Measurements from ENCODE around the gene CNTN1. TPM values are rescaled to one million over a fixed set of nuclear protein-coding genes. Genes with fewer than 3 reads are reported as not detected.

Gene CNTN1
- total RNA-seq, 2 experiments from 2014 or later: not detected

DNA sequence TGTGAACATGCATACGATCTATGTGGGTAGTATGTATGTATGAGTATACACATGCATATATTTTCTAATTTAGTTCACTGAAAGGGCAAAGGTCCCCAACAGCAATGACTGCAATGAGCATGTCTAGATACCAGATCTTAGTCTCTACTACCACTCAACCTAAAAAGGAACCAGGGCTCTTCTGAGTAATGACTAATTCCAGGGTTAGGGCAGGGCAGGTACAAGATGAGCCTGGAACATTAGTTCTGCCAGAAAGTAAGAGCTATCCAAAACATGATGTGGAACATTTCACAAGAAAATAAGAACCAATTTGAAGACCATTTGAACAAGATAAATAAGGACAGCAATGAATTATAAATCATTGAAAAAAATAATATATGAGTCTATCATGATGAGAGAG lies 404.6 kb downstream of the CNTN1 start:
- POLR2A ChIA-PET: no interaction called here
- Mint-ChIP-seq H3K9me3 (no peaks in the 10 kb centered on the region), H3K36me3 (ENCODE audit: low read depth) (no peaks in the 10 kb centered on the region), H3K4me3 (no peak overlapping the region), H3K27ac (no peak overlapping the region), H3K27me3 (no peaks in the 10 kb centered on the region), H3K4me1 (ENCODE audit: low read depth) (no peaks in the 10 kb centered on the region)
- intact Hi-C loops (cut with DNase I, micrococcal nuclease): no loop called here
- Histone ChIP-seq H3K27ac (ENCODE audit: low read depth in 1 of 2, low read length in 2 of 2) (no peak overlapping the region), H3K4me3 (ENCODE audit: low read length) (no peak overlapping the region), H3K36me3 (ENCODE audit: insufficient read depth, low read length) (no peaks in the 10 kb centered on the region), H3K4me1 (ENCODE audit: insufficient read depth, low read length) (no peaks in the 10 kb centered on the region), H3K9me3 (ENCODE audit: control insufficient read depth in 1 of 2, insufficient read depth in 1 of 2, low read length in 2 of 2) (no peaks in the 10 kb centered on the region), H3K27me3 (ENCODE audit: control insufficient read depth in 1 of 2, insufficient read depth in 2 of 2, low read length in 2 of 2) (no peaks in the 10 kb centered on the region)
- no peak for DNase-seq
- no peak for ATAC-seq (ENCODE audit: poor library complexity)
- TF ChIP-seq, protein P1, sequence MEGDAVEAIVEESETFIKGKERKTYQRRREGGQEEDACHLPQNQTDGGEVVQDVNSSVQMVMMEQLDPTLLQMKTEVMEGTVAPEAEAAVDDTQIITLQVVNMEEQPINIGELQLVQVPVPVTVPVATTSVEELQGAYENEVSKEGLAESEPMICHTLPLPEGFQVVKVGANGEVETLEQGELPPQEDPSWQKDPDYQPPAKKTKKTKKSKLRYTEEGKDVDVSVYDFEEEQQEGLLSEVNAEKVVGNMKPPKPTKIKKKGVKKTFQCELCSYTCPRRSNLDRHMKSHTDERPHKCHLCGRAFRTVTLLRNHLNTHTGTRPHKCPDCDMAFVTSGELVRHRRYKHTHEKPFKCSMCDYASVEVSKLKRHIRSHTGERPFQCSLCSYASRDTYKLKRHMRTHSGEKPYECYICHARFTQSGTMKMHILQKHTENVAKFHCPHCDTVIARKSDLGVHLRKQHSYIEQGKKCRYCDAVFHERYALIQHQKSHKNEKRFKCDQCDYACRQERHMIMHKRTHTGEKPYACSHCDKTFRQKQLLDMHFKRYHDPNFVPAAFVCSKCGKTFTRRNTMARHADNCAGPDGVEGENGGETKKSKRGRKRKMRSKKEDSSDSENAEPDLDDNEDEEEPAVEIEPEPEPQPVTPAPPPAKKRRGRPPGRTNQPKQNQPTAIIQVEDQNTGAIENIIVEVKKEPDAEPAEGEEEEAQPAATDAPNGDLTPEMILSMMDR (IDR thresholded peaks at IDR 0.05): no peak
- CTCF ChIA-PET: no interaction called here

DNA sequence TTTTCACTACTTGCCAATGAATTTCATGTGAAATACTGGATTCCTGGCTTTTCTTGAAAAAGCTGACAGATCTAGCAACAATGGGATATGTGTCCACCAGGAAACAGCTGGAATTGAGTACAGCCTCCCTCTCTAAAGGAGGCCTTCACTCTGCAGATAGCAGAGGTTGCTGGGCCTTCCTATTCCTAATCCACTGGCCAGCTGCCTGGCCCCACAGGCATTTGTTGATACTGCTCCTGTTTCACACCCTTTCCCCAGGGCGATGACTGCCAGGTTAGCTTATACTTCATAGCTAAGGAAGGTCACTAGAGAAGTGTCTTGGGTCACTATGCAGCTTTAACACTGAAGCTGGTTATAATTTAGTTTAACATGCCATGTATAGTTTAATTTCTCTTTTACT lies 408.3 kb downstream of the CNTN1 start:
- Histone ChIP-seq H3K36me3 (ENCODE audit: insufficient read depth, low read length) (no peaks in the 10 kb centered on the region), H3K4me1 (ENCODE audit: insufficient read depth, low read length) (no peaks in the 10 kb centered on the region), H3K27ac (ENCODE audit: low read depth in 1 of 2, low read length in 2 of 2) (no peak overlapping the region), H3K9me3 (ENCODE audit: control insufficient read depth in 1 of 2, insufficient read depth in 1 of 2, low read length in 2 of 2) (no peaks in the 10 kb centered on the region), H3K4me3 (ENCODE audit: low read length) (no peak overlapping the region), H3K27me3 (ENCODE audit: control insufficient read depth in 1 of 2, insufficient read depth in 2 of 2, low read length in 2 of 2) (no peaks in the 10 kb centered on the region)
- no peak overlapping the region for H3K4me3 Mint-ChIP-seq
- CTCF ChIA-PET: no interaction called here
- ATAC-seq (ENCODE audit: poor library complexity): no peak
- H3K36me3 Mint-ChIP-seq (ENCODE audit: low read depth): no peaks in the 10 kb centered on the region
- POLR2A ChIA-PET: no interaction called here
- H3K27ac Mint-ChIP-seq: no peak overlapping the region
- H3K27me3 Mint-ChIP-seq: no peaks in the 10 kb centered on the region
- TF ChIP-seq, protein P1 (IDR thresholded peaks at IDR 0.05): no peak
- H3K9me3 Mint-ChIP-seq: no peaks in the 10 kb centered on the region
- intact Hi-C loops (cut with DNase I, micrococcal nuclease): no loop called here
- H3K4me1 Mint-ChIP-seq (ENCODE audit: low read depth): no peaks in the 10 kb centered on the region
- no peak for DNase-seq

DNA sequence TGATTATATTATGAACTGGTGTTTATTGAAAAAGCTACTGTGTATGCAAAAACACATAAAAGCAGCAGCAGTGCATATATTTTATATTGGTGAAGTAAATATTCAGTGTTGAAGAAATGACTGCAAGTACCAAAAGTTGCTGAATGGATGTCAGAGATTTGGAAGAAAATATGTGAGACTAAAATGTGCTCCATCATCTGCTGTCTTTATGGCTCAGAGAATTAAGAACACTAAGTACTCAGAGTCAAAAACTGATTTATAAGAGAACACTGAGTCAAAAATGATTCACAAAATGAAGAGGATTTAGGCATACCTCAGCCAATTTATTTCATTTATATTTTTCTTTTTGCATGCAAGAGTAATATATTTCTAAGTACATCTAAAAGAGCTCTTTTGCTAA lies 409.6 kb downstream of the CNTN1 start:
- Histone ChIP-seq H3K9me3 (ENCODE audit: control insufficient read depth in 1 of 2, insufficient read depth in 1 of 2, low read length in 2 of 2) (no peaks in the 10 kb centered on the region), H3K36me3 (ENCODE audit: insufficient read depth, low read length) (no peaks in the 10 kb centered on the region), H3K4me1 (ENCODE audit: insufficient read depth, low read length) (no peaks in the 10 kb centered on the region), H3K4me3 (ENCODE audit: low read length) (no peak overlapping the region), H3K27me3 (ENCODE audit: control insufficient read depth in 1 of 2, insufficient read depth in 2 of 2, low read length in 2 of 2) (no peaks in the 10 kb centered on the region), H3K27ac (ENCODE audit: low read depth in 1 of 2, low read length in 2 of 2) (no peak overlapping the region)
- ATAC-seq (ENCODE audit: poor library complexity): no peak
- ChIA-PET POLR2A (no interaction called here), CTCF (no interaction called here)
- Mint-ChIP-seq H3K27me3 (no peaks in the 10 kb centered on the region), H3K9me3 (no peaks in the 10 kb centered on the region), H3K4me3 (no peak overlapping the region), H3K27ac (no peak overlapping the region), H3K36me3 (ENCODE audit: low read depth) (no peaks in the 10 kb centered on the region), H3K4me1 (ENCODE audit: low read depth) (no peaks in the 10 kb centered on the region)
- no peak for DNase-seq
- TF ChIP-seq, protein P1 (IDR thresholded peaks at IDR 0.05): no peak
- intact Hi-C loops (cut with DNase I, micrococcal nuclease): no loop called here
